GM11168 (cell line): ENCODE measurements around the gene PIR.

ENCODE experiments used
- in situ Hi-C: fragments of 300-500 bp; cut with MboI; formaldehyde crosslinking; loops from one replicate; pipeline ENCODE4 v1.12.0; 2022; ENCODE audit warnings: low sequenced_read_pairs; ENCODE audit not compliant: unreplicated experiment

Gene PIR

DNA sequence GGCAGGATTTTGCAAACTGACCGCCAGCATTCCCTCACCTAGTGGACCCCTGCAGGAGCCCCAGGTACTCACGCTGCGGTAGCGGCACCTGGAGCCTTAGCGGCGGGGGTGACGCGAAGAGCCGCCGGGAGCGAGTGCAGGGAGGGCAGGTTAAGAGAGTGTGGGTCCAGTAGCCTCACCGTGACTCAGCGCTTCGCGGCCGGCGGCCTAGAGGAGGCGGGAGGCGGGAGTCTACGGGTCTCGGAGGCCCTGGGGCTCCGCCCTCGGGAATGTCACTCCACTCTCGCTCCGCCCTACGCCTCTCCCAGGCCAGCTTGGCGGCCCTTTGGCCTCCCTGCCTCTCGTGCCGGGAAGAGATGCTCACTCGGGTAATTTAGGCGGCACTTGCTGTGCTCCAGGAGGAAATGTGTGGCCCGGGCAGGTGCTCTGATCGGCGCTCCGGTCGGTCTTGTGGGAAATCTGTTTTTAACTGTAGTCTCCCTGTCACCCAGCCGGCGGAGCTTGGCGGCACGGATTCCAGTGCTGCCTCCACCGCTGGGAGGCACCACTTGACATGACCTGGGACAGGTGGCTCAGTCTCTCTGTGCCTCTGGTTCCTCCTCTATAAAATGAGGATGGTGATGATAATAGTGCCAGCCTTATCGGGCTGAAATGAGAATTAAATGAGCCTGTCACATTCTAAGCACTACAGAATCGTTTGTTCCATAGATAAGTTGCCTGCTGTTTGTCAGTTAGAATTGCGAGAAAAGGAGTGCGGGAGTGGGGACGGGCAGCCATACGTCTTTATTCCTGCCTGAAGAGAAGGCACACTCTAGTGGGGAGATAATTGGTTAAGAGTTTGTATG lies at the start of gene PIR:
Gene PIR (minus strand): TSS at position 216 of the 845 bp plus-strand sequence. CDS start 2,076 bp downstream, outside the sequence.
- in situ Hi-C loops = loop anchor here (25.0 kb wide), 1 partner anchor 169 kb away; the partner anchor contains the start of gene CLTRN

DNA sequence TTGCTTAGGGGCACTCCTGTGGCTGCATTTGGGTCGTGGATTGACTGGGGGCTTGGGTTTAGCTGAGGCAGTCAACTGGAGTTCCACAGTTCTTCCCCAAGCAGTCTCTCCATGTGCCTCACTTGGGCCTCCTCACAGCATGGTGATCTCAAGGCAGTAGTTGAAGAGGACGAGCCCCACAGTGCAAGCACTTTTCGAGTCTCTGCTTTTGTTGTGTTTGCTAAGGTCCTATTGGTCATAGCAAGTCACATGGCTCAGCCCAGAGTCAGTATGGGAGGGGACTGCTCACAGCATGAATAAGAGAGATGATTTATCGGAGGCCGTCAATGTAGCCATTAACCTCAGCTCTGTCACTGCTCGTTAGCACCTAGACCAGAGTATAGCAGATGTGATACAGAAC lies 37.2 kb upstream of the PIR start:
- in situ Hi-C loops = no loop called here

- in situ Hi-C loops = no loop called here
Observed at GRCh38 chrX:15529165-15529564, 36.0 kb upstream of the PIR start.

- in situ Hi-C loops = no loop called here
Observed at GRCh38 chrX:15525664-15526416, 32.7 kb upstream of the PIR start.

- in situ Hi-C loops = no loop called here
Observed at GRCh38 chrX:15524417-15524816, 31.3 kb upstream of the PIR start.

DNA sequence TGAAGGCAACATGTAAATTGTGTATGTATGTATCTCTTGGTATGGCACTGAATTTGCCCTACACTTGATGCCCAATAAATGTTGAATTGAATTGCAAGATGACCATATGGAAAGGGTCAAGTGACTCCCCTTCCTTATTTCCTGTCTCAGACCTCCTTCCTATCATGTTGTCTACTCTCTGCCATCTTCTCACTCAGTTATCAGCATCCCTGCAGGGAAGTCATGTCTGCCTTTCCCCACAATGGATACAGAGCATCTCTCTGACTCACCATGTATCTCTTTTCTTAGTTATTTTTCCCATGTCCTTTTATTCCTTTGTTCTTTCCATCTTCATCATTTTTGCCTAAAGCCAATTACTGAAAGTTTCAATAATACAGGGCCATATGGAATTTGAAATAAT lies 30.0 kb upstream of the PIR start:
- in situ Hi-C loops = no loop called here

DNA sequence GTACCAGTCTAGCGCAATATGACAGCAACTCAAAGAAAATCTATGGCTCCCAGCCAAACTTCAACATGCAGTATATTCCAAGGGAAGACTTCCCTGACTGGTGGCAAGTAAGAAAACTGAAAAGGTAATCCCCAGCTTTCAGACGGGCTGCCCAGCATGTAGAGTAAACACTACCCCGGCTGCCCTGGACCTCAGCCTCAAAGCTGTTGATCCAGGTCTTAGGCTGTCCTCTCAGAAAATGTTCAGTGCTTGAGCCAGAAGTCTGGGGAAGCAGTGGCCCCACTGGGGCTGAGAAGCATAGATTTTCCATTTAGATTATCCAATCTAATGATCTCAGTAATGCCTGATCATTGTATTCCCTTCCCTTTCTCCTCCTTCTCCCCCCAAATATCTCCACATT lies 29.3 kb upstream of the PIR start:
- in situ Hi-C loops = no loop called here

DNA sequence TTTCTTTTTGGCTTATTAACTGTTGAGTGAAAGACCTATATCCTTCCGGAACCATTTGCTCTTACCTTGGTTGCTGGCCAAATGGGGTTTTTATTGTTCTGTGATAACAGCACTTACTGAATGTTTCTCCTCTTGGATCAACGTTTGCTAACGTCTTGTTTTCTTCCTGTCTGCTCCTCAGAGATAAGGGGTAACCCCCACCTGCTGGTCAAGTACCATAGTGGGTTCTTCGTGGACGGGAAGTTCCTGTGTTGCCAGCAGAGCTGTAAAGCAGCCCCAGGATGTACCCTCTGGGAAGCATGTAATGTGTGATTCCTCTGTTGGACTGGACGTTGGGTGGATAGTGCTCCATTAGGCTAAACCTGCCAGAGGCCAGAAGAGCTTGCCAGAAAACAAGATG lies 22.8 kb upstream of the PIR start:
- in situ Hi-C loops = no loop called here

GRCh38 chrX:15514279-15514678 lies 21.1 kb upstream of the PIR start:
- in situ Hi-C loops = no loop called here

- in situ Hi-C loops = no loop called here
Observed at GRCh38 chrX:15512401-15512965, 19.4 kb upstream of the PIR start.

GRCh38 chrX:15511563-15511962 lies 18.4 kb upstream of the PIR start:
- in situ Hi-C loops = no loop called here

DNA sequence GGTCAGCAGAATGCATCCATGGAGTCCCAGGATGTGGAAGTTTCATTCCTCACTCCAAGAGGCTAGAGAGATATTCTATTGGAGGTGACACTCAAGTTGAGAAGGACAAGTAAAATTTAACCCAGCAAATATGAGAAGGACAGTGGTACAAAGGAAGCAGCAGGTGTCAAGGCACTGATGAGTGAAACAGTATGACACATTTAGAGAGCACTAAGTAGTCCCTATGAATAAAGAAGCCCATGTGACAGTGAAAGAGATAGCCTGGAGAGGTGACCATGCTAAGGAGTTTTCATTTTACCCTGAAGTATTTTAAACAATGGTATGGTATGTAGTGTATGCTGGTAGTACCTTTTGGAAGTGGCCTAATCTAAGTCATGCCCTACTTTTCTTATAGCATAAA lies 16.7 kb upstream of the PIR start:
- in situ Hi-C loops = no loop called here

DNA sequence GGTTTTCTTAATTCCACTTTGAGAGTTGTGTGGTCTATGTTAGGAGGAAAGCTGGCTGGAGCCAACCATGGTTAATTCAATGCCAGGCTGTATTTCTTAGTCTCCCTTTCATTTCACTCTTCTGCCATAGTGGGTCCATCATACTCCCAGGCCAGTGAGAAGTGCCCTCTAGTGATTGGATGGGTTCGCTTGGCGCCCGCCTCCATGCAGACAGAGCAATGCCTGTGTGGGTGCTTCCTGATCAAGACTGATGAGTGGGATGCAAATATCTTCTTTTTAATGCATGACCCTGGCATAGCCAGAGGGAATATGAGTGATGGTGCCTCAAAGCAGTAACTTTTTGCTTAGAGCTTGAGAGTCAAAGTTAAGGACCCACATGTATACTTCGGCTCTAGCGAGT lies 13.9 kb upstream of the PIR start:
- in situ Hi-C loops = no loop called here

DNA sequence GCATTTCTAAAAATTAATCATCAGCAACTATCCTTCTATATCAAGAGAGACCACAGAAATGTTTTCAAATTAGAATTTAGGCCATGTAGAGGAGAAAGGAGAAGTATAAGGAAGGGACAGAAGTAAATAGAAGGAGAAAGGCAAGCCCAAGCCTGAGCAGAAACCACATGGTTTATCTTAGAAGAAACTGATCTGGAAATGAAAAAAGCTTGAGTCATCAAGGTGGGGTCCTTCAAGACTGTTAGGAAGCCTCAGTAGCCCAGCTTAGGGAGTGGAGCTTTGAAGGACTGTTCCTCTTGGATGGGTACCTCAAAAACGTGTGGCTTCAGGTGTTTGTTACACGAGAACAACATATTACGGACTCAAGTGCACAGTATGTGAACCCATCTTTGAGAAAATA lies 12.0 kb upstream of the PIR start:
- in situ Hi-C loops = no loop called here

DNA sequence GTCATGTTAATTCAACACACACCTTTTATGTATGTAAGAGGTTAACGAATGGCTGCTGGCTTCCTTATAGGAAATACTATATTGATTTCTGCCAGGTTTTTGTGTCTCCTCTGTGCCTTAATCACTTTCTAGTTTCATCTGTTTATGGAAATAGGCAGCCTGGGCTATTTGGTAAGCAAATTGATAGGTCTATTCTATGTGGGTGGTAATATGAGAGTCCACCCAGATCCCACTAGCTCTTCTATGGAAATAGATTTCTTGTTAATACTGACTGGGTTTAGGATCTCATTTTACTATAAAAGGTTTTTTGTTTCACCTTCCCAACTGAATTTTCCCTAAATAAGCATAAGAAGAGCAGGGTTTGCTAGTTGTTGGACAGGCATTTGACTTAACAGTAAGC lies 11.5 kb upstream of the PIR start:
- in situ Hi-C loops = no loop called here

DNA sequence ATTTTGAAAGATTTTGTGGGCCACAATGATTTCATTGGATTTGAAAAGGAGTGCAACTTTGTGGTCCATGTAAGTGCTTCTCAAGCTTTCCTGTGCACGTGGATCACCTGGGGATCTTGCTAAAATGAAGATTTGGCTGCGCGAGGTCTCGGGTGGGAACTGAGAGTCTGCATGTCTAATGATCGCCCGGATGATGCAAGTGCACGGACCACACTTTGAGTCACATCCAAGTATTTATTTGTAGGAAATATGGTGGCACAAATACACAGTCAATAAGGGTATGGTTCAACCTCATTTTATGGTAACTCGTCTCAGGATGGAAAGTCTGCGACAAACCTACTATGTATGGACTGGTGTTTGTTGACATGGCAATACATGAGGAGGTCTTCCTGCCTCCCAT lies 8.4 kb upstream of the PIR start:
- in situ Hi-C loops = no loop called here

DNA sequence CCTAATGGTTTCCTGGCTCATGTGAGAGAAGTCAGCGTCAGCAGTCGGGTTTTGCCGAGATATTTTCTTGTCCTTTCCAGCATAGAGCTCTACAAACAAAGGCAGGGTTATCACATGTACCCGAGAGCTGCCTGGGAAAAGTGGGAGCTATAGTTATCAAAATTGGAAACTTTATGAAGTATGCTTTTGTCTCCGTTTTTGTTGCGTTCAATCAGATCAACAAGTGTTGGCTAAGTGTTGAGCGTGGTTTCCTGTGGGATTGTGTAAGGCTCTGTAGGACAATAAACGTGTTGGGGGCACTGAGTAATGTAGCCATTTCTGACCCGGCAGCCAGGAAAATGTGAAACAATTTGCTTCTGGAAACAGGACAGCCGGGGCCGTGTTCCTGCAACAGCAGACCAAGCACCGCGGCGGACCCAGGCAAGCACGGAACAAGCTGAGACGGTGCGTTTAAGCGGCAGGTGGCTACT lies 7.4 kb upstream of the PIR start, which contains the start of gene BMX:
Gene BMX (plus strand): TSS at position 311 of the 470 bp plus-strand sequence. CDS start 7,547 bp downstream, outside the sequence.
- in situ Hi-C loops = no loop called here

DNA sequence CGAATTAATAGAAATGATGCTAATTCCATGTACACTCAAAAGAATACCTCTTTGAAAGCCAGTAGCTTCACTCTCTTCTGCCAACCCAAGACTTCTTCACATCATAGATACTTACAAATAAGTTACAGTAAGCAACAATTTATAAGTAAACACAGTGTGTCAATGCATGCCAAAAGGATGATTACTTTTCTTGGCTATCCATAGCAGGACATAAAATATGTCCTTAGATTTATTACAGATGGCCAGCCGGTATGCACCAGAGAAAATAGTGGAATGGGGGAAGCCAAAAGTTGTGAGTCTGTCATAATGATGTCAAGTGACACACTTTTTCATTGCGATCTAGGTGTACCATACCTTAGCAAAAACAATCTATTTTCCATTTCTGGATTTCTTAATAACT lies 6.8 kb upstream of the PIR start:
- in situ Hi-C loops = loop anchor here (25.0 kb wide), 1 partner anchor 162 kb away; the partner anchor contains the start of gene CLTRN

DNA sequence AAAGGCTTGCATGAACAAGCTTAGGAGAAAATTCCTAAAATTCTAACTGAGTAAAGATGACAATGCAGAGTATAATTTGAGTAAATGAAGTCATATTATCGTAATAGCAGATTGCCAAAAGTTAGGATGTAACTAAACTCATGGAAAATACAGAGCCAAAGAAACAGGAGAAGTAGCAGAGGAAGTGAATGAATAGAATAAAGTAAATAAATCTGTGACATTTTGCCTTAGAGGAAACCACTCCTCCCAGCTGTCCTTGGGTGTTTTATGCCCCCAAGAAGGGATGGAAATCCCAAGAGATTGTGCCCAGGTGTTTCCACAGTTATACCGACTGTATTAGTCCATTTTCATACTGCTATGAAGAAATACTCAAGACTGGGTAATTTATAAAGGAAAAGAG lies 5.6 kb upstream of the PIR start:
- in situ Hi-C loops = loop anchor here (25.0 kb wide), 1 partner anchor 164 kb away; the partner anchor contains the start of gene CLTRN

DNA sequence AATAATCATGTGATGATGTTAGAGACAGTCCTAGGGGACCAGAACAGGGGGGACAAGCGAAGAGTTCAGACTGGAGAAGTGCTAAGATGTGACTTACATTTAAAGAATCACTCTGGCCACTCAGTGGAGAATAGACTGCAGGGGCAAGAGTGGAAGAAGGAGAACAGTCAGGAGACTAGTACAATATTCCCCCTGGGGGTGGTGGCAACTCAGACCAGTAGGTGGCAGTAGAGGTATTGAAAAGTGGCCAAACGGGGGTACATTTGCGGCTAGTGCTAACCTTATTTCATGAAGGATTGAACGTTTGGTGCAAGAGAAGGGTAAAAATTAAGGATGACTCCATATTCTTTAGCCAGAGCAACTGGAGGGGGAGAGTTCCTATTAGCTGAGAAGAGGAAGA lies 4.7 kb upstream of the PIR start:
- in situ Hi-C loops = loop anchor here (25.0 kb wide), 1 partner anchor 164 kb away; the partner anchor contains the start of gene CLTRN

DNA sequence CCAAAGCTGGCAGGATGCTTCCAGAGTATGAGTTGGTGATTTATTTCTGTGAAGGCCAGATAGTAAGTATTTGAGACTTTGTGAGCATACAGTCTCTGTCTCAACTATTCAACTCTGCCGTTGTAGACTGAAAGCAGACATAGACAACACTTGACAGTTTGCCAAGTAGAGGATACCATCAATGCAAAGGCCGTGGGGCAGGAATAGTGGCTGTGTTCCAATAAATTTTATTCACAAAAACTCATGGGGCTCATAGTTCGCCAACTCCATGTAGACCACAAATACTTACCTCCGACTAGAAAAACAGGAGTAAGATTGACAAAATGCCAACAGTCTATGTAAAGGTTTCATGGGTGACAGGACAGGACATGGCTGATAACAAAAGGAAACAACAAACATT lies 3.7 kb upstream of the PIR start:
- in situ Hi-C loops = loop anchor here (25.0 kb wide), 1 partner anchor 165 kb away; the partner anchor contains the start of gene CLTRN
